Activated CD8-positive, alpha-beta memory T cell treated with anti-CD3 and anti-CD28 coated beads, Interleukin-2, amount 50 U/mL, for 1 hour (primary cell): ENCODE data around the gene CSN1S1.
"Not testable (repeated sequence)": the region's sequence is repeated elsewhere in the genome, so short reads cannot be mapped to it uniquely, and the experiment has no call there.

Experiments
- DNase-seq: peaks from one replicate; pipeline ENCODE4 v3.0.0-alpha.2; 2020; ENCODE audit errors: extremely low read depth

CSN1S1 gene

GRCh38 chr4:69930768-69931167 lies at the start of gene CSN1S1:
Gene CSN1S1, plus strand, starts transcription at chr4:69931068. Its CDS starts 1,488 bp downstream, at chr4:69932556.
- DNase-seq, result no peak

DNA sequence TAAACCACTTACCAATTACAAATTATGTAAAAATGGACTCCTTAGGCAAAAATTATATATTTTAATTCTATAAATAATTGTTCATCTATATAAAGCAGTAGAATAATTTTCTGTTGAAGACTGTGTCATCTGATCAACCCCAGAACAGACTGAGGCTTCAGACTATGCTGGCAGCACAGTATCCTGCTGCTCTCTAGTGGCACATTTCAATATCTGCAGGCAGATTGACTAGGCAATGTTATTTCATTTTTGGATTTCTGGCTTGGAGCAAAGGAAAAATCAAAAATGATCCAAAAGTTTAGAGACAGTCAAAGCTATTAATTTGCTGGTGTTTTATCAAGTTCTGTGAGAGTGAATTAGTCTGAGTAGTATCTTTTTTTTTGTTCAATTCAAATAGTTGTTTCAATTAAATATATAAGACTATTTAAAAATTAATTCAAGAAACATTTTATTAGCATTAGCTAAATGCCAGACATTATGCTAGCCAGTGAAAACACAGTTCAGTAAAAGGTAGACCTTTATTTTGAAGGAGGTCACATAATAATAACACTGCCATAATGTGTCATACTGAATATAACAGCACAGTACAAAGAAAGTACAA lies 49.6 kb upstream of the CSN1S1 start:
- no peak for DNase-seq

GRCh38 chr4:69882150-69882549 lies 48.7 kb upstream of the CSN1S1 start:
- no peak for DNase-seq

DNA sequence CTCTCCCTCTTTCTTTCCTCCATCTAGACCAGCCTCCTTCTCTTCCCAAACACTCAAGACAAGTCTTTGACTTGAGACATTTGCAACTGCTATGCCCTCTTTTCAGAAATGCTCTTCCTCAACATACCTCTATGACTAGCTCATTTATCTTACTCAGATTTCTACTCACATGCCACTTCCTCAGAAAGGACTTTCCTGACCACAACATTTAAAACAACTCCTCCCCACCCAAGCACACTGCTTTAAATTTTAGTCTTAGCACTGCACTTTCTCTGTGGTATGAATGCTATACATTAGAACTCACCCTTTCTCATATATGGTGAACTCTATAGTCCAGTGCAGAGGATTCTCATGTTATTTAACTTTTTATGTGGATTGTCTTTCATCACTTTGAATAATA lies 42.5 kb upstream of the CSN1S1 start:
- DNase-seq, result no peak

- DNase-seq, result no peak
Measured at GRCh38 chr4:69894186-69894585, 36.7 kb upstream of the CSN1S1 start.

- no peak for DNase-seq
Measured at GRCh38 chr4:69894721-69895120, 36.1 kb upstream of the CSN1S1 start.

- DNase-seq, result no peak
Measured at GRCh38 chr4:69896530-69897116, 34.2 kb upstream of the CSN1S1 start.

DNA sequence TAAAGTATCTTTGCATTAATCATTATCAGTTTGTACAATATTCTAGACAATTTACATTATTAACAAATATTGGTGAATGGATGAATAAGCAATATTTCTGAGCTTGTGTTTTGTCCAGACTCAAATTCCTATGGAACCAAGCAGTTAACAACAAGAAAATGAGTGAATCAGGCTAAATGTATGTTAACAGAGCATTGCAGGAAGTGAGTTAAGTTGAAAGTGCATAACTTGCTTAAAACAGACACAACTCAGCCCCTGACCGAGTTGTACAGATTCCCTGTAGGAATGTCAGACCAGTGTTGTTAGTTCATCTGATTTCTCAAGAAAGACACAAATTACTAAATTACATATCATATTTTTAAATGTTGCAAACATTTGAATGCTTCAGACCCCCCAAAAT lies 23.7 kb upstream of the CSN1S1 start:
- DNase-seq, result no peak

- DNase-seq, result no peak
Measured at GRCh38 chr4:69909195-69909594, 21.7 kb upstream of the CSN1S1 start.

DNA sequence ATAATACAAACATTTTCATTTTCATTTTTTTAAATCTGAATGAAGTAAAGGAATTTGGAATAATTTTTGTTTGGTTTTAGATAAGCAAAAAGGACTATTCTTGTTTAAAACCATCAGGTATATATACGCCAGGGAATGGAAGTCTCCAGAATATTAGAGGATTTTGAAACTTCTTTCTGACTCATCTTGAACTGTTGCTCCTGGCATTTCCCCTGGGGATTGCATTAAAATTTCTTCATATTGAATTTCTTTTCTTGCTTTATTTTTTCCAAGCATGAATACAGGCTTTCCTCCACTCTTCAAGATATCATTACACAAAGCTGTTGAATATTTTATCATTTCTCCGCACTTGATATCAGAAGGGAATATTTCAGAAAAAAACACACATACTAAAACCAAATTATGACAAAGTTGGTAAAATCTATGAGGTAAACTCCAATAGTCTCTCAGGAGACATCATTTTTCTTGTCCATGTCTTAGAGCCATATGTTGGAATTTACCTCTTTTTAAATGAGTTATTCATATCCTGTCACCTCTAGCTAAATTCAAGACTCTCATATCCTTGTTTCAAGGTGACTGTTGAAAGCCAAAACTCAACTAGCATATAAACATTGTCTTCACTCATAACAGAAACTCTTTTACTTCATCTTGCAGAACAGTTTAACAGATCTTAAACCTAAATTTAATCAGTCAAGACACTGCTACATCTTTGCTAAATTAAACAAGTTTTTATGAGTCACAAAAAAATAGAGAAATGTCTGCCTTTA lies 20.7 kb upstream of the CSN1S1 start:
- DNase-seq, result no peak

- no peak for DNase-seq
Measured at GRCh38 chr4:69920874-69921273, 10.0 kb upstream of the CSN1S1 start.

DNA sequence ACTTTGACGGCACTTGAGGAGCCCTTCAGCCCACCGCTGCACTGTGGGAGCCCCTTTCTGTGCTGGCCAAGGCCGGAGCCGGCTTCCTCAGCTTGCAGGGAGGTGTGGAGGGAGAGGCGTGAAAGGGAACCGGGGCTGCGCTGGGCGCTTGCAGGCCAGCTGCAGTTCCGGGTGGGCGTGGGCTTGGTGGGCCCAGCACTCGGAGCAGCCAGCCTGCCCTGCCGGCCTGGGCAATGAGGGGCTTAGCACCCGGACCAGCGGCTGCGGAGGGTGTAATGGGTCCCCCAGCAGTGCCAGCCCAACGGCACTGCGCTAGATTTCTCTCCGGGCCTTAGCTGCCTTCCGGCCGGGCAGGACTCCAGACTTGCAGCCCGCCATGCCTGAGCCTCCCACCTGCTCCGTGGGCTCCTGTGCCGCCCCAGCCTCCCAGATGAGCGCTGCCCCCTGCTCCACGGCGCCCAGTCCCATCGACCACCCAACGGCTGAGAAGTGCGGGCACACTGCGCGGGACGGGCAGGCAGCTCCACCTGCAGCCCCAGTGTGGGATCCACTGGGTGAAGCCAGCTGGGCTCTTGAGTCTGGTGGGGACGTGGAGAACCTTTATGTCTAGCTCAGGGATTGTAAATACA lies 7.0 kb upstream of the CSN1S1 start:
- DNase-seq, result not testable (repeated sequence)

- no peak for DNase-seq
Measured at GRCh38 chr4:69934150-69934549, 3.3 kb downstream of the CSN1S1 start.

- DNase-seq, result no peak
Measured at GRCh38 chr4:69936566-69936965, 5.7 kb downstream of the CSN1S1 start.

GRCh38 chr4:69951602-69952001 lies 20.7 kb downstream of the CSN1S1 start:
- DNase-seq, result no peak

- no peak for DNase-seq
Measured at GRCh38 chr4:69957209-69957608, 26.3 kb downstream of the CSN1S1 start.

DNA sequence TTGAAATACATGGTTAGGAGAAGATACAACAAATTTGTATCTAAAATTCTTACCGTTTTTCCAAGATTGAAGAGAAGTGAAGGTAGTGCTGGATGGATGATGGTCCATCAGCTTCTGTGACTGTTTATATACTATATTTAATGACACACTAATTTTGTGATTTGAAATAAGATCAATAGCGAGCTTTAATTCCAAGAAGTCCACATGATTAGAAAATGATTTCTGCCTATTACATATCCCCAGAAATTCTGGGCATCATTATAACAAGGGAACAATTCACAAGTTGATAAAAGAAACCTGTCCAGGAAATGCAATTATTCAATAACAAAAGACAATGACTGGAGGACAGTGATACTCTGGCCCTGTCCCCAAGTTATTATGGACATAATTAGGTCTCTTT lies 34.8 kb downstream of the CSN1S1 start, which contains the start of gene CSN2:
CSN2 (minus strand) TSS at position 101 of the 400 bp plus-strand sequence. CDS start 4,733 bp downstream, outside the sequence.
- no peak for DNase-seq

- no peak for DNase-seq
Measured at GRCh38 chr4:69970071-69970470, 39.2 kb downstream of the CSN1S1 start.

DNA sequence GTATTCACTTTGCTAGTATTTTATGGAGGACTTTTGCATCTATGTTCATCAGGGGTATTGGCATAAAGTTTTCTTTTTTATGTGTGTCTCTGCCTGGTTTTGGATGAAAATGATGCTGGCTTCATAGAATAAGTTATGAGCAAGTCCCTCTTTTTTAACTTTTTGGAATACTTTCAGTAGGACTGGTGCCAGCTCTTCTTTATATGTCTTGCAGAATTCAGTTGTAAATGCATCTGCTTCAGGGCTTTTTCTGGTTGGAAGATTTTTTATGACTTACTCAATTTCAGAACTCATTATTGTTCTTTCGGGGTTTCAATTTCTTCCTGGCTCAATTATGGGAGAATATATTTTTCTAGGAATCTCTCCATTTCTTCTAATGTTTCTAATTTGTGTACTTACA lies 43.8 kb downstream of the CSN1S1 start:
- DNase-seq, result no peak

GRCh38 chr4:69977582-69977981 lies 46.7 kb downstream of the CSN1S1 start:
- no peak for DNase-seq

DNA sequence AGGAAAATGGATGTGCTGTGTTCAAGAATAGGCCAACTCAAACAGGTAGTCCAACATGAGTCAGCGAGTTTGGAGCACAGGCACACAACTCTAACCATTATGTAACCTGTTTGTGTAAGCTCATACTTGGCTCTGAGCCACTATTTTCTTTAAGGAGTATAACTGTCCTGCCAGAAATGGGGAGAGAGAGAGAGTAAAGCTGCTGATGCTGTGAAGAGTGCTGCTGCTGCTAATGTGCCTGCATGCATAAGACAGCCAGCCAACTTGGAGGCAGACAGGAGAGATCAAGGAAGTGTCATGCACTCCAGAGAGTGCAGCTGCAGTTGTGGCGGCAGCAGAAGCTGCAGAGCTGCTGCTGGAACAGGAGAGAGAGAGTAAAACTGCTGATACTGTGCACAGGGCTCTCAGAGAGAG lies 53.2 kb downstream of the CSN1S1 start:
- DNase-seq, result no peak

GRCh38 chr4:69986663-69987062 lies 55.8 kb downstream of the CSN1S1 start:
- no peak for DNase-seq

DNA sequence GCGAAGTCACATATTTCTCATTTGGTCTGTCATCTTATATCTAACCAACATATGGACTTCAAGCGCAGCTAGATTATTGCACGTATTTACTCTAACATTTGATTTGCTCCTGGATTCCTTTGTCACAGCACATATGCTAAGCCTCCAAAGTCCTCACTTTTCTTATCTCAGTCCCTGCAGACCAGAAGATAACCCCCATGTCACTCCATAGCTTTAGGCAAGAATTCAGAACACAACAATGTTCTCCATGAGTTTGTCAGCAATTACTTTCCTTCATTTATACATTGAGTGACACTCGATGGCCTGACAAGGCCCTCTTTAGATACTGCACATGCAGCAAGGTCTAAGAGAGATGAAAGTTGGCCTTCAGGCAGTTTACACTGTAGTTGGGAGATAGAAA lies 60.1 kb downstream of the CSN1S1 start:
- no peak for DNase-seq
